OCI-LY3 (cell line): ENCODE data around the gene GNAI2.

Source experiments
- CTCF ChIP-seq: fragments of 200-600, 300-600 bp; sonication (generic); IDR thresholded peaks from 2 replicates; pipeline ENCODE4 v1.5.1; 2014; ENCODE audit warnings: antibody characterized with exemption, low read length, low read depth
- EZH2phosphoT487 ChIP-seq: fragments of 200-600 bp; shearing (Covaris generic); IDR thresholded peaks from 2 replicates; pipeline ENCODE4 v1.6.1; 2018; ENCODE audit warnings: antibody characterized with exemption, mixed run types, low read depth

GRCh38 chr3:50226888-50227389 lies 9.1 kb upstream of the GNAI2 start:
- TF ChIP-seq CTCF (no peak), EZH2phosphoT487 (no peak)
